ENCODE results near the gene ITSN2. TPM values are rescaled to one million over a fixed set of nuclear protein-coding genes. Genes with fewer than 3 reads are reported as not detected.

ITSN2 gene
- total and polyA plus RNA-seq, 7 donors = 12.2 to 71.7 (median 33.5) TPM

- ATAC-seq (no peak), DNase-seq (no peak)
- Histone ChIP-seq H3K4me1 (no peaks in the 10 kb centered on the region), H3K36me3 (ENCODE audit: insufficient read depth in 1 of 2, low read depth in 1 of 2) (peaks cover 0 to 80% of the 10 kb centered on the region in 2 donors), H3K27me3 (ENCODE audit: insufficient read depth in 3 of 3, low read length in 2 of 3) (no peaks in the 10 kb centered on the region), H3K4me3 (no peak overlapping the region), H3K27ac (no peak overlapping the region), H3K9me3 (no peaks in the 10 kb centered on the region)
- intact Hi-C loops (cut with DNase I) = no loop called here
- no peak for TF ChIP-seq CTCF (IDR thresholded peaks at IDR 0.05)
Observed at GRCh38 chr2:24258718-24259117, 101.6 kb downstream of the ITSN2 start.

GRCh38 chr2:24253303-24253919 lies 106.9 kb downstream of the ITSN2 start:
- no peak overlapping the region for H3K27ac ChIP-seq
- H3K36me3 ChIP-seq (ENCODE audit: insufficient read depth in 1 of 2, low read depth in 1 of 2) = peaks cover 0 to 91% of the 10 kb centered on the region in 2 donors
- TF ChIP-seq CTCF (IDR thresholded peaks at IDR 0.05) = no peak
- no peaks in the 10 kb centered on the region for H3K27me3 ChIP-seq (ENCODE audit: insufficient read depth in 3 of 3, low read length in 2 of 3)
- H3K4me3 ChIP-seq = no peak overlapping the region
- no peaks in the 10 kb centered on the region for H3K9me3 ChIP-seq
- no peaks in the 10 kb centered on the region for H3K4me1 ChIP-seq
- DNase-seq (no peak), ATAC-seq (peak; percentile 68 to 99 (median 86))
- 91 to 93% (median 92%) methylated on average over 6 of the region's 6 CpGs for WGBS, 3 donors
- intact Hi-C loops (cut with DNase I) = no loop called here

GRCh38 chr2:24247592-24247991 lies 112.7 kb downstream of the ITSN2 start:
- ATAC-seq (no peak), DNase-seq (no peak)
- TF ChIP-seq CTCF (IDR thresholded peaks at IDR 0.05) = no peak
- peaks cover 3 to 95% of the 10 kb centered on the region in 2 donors for H3K36me3 ChIP-seq (ENCODE audit: insufficient read depth in 1 of 2, low read depth in 1 of 2)
- intact Hi-C loops (cut with DNase I) = no loop called here
- no peak overlapping the region for H3K27ac ChIP-seq
- no peaks in the 10 kb centered on the region for H3K27me3 ChIP-seq (ENCODE audit: insufficient read depth in 3 of 3, low read length in 2 of 3)
- no peaks in the 10 kb centered on the region for H3K4me1 ChIP-seq
- 92 to 97% (median 92%) methylated on average over 3 of the region's 3 CpGs for WGBS, 3 donors
- no peak overlapping the region for H3K4me3 ChIP-seq
- H3K9me3 ChIP-seq = no peaks in the 10 kb centered on the region

- H3K27me3 ChIP-seq (ENCODE audit: insufficient read depth in 3 of 3, low read length in 2 of 3) = no peaks in the 10 kb centered on the region
- WGBS, 3 donors = 88 to 100% (median 97%) methylated on average over 1 of the region's 1 CpG
- H3K9me3 ChIP-seq = no peaks in the 10 kb centered on the region
- ATAC-seq (no peak), DNase-seq (no peak)
- H3K4me3 ChIP-seq = no peak overlapping the region
- H3K4me1 ChIP-seq = no peaks in the 10 kb centered on the region
- peaks cover 3 to 95% of the 10 kb centered on the region in 2 donors for H3K36me3 ChIP-seq (ENCODE audit: insufficient read depth in 1 of 2, low read depth in 1 of 2)
- H3K27ac ChIP-seq = no peak overlapping the region
- intact Hi-C loops (cut with DNase I) = no loop called here
- TF ChIP-seq CTCF (IDR thresholded peaks at IDR 0.05) = no peak
Observed at GRCh38 chr2:24247164-24247563, 113.2 kb downstream of the ITSN2 start.
